D341Med (cell line): ENCODE results near the gene ARID1B.
A peak's percentile ranks its signal among the peaks of the same experiment; 100 is the strongest.

Experiments
- DNase-seq: peaks from one replicate; pipeline ENCODE4 v3.0.0; 2012; ENCODE audit warnings: low spot score

The ARID1B gene

DNA sequence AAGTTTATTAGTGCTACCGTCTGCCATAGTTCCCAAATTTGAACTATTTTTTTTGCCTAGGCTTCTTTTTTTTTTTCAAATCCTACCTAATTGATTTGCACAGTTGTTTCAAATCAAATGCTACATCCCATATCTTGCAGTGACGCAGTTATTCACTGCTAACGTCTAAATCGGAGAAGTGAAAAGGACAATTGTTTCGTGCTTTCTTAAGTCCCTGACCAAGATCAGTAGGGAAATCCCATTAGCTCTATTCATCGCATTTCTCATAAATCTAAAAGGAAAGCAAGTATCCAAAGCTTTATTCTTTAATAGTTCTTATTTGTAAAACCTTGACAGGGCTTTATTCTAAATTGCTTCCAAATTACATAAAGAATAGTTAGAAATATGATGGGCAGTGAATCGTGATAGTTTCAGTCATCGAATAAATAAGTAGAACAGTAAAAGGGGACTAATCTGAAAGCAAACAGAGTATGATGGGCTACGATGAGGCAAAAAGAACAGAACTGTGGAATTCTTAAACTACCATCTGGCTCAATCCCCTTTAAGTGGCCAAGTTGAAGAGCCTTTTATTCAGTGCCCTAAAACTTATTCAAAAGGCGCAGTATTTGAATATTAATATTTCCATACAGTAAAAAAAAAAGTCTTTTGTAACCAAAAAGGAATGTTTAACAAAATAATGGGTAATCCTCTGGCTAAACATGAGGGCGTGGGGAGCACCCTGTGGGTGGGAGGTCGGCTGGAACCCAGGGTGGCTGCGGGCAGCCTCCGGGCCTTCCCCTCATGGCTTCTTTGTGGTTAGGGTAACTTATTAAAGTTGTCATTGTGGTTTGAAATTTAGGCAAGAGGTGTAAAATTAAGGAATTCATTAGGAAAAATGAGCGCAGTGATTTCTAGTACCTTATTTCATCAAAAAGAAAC is 3.0 kb upstream of the ARID1B start:
- DNase-seq: no peak

- DNase-seq: no peak
Measured at GRCh38 chr6:156774863-156775405, 2.2 kb upstream of the ARID1B start.

DNA sequence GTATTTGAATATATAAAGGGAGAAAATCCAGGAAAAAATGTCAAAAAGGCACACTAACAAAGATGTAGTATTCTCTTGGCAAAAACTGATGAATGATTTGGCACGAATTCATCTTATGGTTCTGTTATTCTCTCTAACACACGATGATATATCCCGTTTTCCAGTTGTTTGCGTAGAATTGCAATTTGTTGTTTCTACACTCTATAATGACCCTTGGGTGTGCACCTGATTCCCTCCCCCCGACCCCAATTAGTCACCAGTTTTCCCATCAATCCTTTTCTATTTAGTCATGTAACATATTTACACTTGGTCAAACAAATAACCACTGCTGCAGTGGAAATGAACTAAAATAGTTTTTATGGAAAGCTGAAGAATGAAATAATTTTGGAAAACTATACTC is 1.5 kb upstream of the ARID1B start:
- no peak for DNase-seq

DNA sequence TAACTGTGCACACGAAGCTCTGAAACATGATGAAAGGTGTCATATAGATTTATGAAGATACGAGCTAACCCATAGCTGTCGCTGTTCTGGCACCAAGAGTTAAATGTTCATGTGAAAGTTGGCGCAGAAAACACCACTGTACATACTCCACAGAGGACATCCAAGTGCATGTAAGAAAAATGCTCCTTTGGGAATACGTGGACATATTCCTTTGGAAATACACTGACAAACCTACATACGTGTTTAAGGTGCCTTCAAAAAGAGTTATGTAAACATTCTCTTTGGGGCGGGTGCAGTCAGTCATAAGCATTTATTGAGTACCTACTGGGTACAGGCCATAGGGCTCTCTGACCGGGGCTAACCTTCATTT is 723 bp upstream of the ARID1B start:
- no peak for DNase-seq

- DNase-seq: peak; percentile 83
Measured at GRCh38 chr6:156777577-156778453, 637 bp downstream of the ARID1B start.

DNA sequence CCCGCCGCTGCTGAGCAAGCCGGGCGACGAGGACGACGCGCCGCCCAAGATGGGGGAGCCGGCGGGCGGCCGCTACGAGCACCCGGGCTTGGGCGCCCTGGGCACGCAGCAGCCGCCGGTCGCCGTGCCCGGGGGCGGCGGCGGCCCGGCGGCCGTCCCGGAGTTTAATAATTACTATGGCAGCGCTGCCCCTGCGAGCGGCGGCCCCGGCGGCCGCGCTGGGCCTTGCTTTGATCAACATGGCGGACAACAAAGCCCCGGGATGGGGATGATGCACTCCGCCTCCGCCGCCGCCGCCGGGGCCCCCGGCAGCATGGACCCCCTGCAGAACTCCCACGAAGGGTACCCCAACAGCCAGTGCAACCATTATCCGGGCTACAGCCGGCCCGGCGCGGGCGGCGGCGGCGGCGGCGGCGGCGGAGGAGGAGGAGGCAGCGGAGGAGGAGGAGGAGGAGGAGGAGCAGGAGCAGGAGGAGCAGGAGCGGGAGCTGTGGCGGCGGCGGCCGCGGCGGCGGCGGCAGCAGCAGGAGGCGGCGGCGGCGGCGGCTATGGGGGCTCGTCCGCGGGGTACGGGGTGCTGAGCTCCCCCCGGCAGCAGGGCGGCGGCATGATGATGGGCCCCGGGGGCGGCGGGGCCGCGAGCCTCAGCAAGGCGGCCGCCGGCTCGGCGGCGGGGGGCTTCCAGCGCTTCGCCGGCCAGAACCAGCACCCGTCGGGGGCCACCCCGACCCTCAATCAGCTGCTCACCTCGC is 1.5 kb downstream of the ARID1B start:
- DNase-seq: peak; percentile 60

GRCh38 chr6:156779206-156780094 is 2.3 kb downstream of the ARID1B start:
- peak; percentile 61 for DNase-seq

DNA sequence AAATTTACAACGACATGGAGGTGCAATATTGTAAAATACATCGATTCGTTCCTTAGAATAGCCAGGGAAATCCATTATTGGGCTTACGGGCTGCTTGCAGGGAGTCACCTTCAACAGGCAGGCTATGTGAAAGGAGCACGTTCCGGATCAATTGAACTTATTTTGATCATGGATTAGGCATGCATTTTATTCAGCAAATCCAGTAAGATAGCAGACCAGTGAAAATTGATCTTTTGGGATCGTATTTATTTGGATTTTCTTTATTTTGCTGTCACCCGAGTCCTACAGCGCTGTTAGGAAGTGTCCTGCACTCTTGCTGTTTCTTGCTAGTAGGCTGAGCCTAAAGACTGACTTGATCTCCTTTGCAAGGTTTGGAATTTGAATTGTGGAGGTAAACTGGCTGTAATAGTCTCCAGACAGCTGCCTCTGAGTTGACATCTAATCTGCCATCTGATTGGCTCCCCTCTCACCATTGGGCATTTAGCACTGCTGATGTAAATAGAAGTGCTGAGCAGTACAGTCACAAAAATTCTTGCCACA is 3.0 kb downstream of the ARID1B start:
- DNase-seq: peak; percentile 67

DNA sequence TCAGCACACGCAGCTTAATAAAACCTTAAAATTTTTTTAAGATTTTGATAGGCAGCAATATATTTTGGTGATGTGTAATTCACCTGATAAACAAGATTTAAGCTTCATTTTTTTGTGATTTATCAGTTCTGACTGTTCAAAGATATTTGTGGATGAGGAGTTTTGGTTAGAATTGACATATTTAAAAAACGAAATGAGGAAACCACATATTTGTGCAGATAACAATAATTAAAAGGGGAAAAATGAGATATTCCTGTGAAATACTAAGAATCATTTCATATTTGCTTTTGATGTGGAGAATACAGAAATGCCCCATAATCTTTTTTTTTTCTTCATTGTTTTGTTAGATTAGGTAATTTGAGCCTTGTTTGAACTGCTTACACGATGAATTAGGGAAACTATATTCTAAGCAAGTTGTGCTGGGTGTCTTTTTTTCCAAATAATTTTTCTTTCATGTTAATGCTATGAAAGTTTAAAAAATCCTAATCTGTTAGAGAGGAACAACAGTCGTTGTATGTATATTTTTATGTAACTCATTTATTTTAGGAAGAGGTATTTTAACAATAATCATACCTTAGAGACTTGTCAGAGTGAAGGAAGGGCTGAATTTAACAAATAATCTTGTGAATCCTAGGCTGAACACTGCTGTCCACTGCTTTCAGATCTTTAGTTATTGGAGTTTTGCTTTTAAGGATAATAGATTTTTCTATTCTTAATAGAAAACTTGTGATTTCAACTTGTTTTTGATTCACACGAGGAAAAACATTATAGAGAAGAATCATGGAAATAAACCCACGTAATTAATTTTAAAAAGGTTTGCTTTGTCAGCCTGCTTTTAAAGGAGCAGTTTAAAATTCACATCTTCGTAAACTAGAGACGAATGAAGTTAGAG is 4.0 kb downstream of the ARID1B start:
- no peak for DNase-seq

DNA sequence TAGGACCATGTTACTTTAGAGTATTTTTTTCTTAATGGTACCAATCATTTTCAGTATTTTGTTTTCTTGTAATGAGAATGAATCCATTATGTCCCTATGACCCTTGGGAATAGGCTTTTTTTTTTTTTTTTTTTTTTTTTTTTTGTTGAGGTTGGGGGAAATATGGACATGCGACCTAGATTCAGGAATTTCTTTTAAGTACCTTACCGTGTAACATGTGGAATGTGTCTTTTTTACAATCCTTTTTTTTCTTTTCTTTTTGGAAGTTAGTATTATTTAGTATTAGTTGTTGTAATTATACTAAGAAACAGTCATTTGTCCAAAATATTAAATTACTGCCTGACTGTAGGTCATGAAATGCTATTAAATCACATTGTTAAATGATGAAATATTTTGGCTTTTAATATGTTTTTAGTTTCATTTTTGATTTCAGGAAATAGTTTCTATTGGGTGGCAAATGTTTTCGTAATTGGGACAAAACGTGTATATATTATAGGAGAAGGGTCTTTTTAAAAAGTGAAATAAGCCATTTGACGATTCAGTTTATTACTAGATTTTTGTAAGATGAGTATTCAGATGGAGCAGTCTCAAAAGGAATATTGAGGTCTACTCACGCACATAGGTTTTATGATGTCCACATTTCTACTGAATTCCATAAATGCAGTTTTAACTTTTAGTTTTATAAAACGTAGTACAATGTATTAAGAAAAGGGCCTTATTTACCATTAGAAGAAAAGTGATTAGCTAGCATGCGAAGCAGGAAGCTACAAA is 4.9 kb downstream of the ARID1B start:
- DNase-seq: no peak

GRCh38 chr6:156782691-156783320 is 5.6 kb downstream of the ARID1B start:
- no peak for DNase-seq

DNA sequence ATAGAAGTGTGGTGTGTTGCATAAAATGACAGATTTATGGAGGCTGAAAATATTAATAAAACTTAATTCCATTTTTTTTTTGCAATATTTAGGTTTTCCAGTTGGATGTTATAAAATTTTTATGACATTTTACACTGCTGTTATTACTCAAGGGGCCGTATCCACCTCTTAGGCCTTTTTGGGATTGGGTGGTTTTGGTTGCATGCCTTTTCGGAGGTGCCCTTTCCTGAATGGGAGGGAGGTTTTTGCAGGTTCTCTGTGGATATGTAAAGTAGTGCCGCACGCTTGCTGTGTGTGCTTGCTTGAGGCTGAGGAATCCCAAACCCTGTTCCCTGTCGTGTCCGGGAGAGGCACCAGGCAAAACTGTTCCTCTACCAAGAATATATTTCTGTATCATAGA is 6.8 kb downstream of the ARID1B start:
- no peak for DNase-seq

DNA sequence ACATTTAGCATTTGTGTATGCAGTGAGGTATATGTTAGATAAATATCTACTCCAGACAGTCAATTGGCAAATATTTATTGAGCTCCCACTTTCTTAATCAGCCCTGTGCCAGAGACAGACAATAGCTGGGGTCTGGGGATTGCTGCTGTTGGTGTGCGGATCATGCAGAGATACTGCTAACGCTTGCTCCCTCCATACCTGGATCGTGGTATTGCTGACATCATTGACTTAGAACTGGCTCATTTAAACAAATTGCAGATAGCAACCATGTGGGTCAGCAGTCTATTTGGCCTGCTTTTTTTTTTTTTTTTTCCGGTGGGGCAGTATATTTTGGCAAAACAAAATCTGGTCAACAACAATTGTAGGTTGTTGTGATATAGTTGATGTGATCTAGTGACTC is 9.5 kb downstream of the ARID1B start:
- no peak for DNase-seq

GRCh38 chr6:156787569-156788492 is 10.7 kb downstream of the ARID1B start:
- DNase-seq: no peak

GRCh38 chr6:156789081-156789943 is 12.1 kb downstream of the ARID1B start:
- no peak for DNase-seq

DNA sequence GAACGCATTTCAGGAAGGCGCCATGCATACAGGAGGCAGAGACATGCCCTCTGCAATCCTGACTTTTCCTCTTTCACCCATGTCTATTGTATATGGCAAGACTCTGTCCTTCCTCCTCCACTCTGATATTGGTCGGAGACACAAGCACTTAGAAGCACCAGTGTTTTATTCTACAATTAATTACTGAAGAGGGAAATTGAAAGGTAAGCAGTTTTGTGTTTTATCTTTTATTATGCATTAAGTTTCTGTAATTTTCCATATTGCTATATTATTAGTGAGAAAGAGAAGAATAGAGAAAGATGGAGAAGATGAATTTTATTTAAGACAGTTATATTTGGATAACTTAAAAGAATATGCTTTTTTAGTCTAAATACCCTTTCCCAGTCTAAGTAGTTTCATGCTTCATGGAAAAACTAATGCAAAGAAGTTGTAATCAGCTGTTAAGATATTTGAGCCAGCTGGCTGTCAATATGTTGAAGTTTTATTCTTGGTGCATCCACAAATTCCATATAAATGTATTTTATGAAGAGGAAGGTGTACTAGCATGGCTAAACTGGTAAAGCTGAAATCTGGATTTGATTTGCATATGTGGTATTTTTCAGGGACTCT is 13.6 kb downstream of the ARID1B start:
- no peak for DNase-seq
